SK-MEL-5 (cell line): Measurements from ENCODE around the gene GM2A. TPM values are rescaled to one million over a fixed set of nuclear protein-coding genes. Genes with fewer than 3 reads are reported as not detected.

ENCODE experiments used
- DNase-seq: peaks from one replicate; pipeline ENCODE4 v3.0.0-alpha.2; 2016; ENCODE audit warnings: low read depth, low spot score
- in situ Hi-C: cut with HindIII; loops from 2 replicates; pipeline ENCODE4 v1.10.0; 2016; ENCODE audit warnings: low sequenced_read_pairs, high pct_unique_total_duplicates, low pct_unique_long_range_greater_than_20kb
- polyA plus RNA-seq, 2 experiments: library from polyadenylated mRNA; depleted of rRNA; stranded (reverse); fragments of >200 nt; gene quantifications; 2 replicates each; pipeline ENCODE4 v1.2.3, GENCODE V29; 2015
- total RNA-seq: library from RNA; depleted of rRNA; stranded (reverse); fragments of >200 nt; shearing (Covaris generic); gene quantifications from 2 replicates; pipeline ENCODE4 v1.2.3, GENCODE V29; 2014; rRNA removed

GM2A gene
- 93.4 and 96.2 TPM in 2 replicates for total RNA-seq
- polyA plus RNA-seq (2015; cell fraction: cytosol; rRNA removed): 87.1 and 99.8 TPM in 2 replicates
- 6.6 and 6.8 TPM in 2 replicates for polyA plus RNA-seq (2015; cell fraction: nucleus; rRNA removed)

GRCh38 chr5:151252762-151253604 lies at the start of gene GM2A:
Gene GM2A (plus strand): TSS chr5:151253185. CDS start chr5:151253217, 32 bp downstream.
- in situ Hi-C loops: no loop called here
- peak; percentile 99 for DNase-seq

GRCh38 chr5:151204051-151204450 lies 48.9 kb upstream of the GM2A start:
- in situ Hi-C loops: no loop called here
- DNase-seq: no peak

GRCh38 chr5:151205411-151205810 lies 47.6 kb upstream of the GM2A start:
- in situ Hi-C loops: no loop called here
- DNase-seq: no peak

DNA sequence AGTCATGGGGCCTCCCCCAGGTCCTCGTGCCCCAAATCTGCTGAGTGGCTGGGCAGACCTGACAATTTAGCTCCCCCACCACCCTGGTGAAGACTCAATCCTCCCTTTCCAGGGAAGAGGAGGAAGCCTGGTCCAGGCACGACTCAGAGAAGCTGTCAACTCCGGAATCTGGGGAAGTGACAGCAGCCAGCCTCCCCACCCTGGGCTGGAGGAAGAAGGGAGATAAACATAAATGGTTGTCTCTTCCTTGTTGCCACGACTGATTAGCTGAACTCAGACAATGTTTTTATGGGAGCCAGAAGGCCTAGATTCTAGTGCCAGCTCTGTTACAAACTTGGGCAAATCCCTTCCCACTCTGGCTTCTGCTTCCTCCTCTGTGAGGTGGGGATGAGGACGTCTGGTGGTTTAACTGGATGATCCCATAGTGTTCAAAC lies 44.5 kb upstream of the GM2A start:
- no peak for DNase-seq
- in situ Hi-C loops: no loop called here

DNA sequence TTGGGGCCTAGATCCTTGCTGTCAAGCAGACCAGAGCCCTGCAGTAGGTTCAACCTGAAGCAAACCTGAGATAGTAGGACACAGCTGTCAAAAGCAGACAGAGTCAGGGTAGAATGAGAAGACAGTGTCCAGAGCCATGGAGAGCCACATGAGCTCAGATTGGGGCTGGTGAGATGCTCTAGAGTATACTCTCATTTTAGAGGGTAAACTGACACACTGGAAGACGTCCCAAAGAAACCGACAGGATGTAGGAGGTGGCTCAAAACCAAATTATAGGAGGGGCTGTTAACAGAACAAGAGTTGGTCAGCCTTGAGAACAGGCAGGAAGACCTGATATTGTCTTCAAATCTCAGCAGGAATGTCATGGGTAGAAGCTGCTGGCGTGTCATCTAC lies 40.6 kb upstream of the GM2A start:
- DNase-seq: no peak
- in situ Hi-C loops: no loop called here

DNA sequence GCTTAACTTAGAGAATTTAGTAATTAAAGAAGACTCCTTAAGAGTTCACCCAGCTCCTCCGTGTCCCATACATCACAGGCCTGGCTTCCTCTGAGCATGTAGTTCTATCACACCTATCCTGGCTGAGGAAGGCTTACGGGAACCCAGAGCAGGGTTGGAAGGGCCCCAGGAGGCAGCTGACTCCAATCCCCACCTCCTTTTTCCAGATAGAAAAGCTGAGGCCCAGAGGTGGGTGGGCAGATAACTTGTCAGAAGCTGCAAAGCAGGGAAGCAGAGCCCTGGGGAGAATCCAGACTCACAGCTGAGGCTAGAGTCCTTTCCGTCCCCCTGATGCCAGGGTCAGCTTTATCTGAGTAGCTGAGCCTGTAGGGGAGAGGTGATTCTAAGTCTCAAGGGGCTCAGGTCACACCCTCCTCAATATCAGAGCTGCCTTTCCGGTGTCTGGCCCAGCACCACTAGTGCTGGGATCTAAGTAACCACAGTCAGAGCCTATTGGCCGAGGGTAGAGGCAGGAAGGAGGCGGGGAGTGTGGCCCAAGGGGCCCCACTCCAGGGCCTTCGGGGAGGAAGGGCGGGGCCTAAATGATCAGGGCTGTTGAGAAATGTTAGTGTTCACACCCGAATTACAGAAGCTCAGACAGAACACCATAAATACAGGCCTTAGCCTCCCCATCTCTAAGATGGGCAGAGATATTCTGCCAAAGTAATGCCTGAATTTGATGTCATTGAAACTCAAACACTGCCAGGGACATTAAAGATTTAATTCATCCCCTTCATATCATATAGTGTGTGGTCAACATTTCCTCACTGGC lies 39.0 kb upstream of the GM2A start:
- in situ Hi-C loops: no loop called here
- peak; percentile 17 for DNase-seq

- in situ Hi-C loops: no loop called here
- no peak for DNase-seq
Observed at GRCh38 chr5:151214614-151215545, 38.1 kb upstream of the GM2A start.

- no peak for DNase-seq
- in situ Hi-C loops: no loop called here
Observed at GRCh38 chr5:151215546-151215880, 37.5 kb upstream of the GM2A start.

DNA sequence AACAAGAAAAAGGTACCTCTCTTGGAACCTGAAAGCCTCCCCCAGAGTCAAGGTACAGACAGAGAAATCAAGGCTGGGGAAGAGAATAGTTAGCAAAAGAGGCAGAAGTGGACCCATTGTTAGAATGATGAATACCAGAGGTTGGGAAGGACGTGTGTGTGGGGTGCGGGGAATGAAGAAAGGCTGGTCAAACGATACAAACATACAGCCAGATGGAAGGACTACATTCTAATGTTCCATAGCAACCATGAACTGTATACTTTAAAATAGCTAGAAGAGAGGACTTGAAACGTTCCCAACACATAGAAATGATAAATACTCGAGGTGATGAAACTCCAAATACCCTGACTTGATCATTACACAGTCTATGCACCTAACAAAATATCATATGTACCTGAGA lies 36.2 kb upstream of the GM2A start:
- in situ Hi-C loops: no loop called here
- no peak for DNase-seq

GRCh38 chr5:151218177-151218576 lies 34.8 kb upstream of the GM2A start:
- no peak for DNase-seq
- in situ Hi-C loops: no loop called here

GRCh38 chr5:151219138-151219537 lies 33.8 kb upstream of the GM2A start:
- in situ Hi-C loops: no loop called here
- no peak for DNase-seq

GRCh38 chr5:151219789-151220188 lies 33.2 kb upstream of the GM2A start:
- in situ Hi-C loops: no loop called here
- DNase-seq: peak; percentile 26

DNA sequence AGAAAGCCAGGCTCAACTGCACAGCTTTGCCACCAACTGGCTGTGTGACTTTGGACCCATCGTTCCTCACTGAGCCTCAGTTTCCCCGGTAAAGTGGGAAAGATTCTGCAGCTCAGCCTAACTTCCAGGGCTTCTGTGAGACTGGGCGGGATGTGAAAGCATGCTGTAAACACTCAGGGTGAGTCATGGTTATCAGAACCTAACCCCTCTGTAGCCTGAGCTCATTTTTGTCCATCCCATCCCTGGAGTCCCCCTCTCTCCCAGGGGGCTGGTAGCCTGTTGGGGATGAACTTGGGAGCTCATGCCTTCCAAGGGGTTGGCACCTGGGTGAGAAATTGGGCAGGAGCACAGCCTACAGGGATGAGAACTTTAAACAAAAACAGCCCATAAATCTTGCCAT lies 31.4 kb upstream of the GM2A start:
- in situ Hi-C loops: no loop called here
- DNase-seq: no peak

DNA sequence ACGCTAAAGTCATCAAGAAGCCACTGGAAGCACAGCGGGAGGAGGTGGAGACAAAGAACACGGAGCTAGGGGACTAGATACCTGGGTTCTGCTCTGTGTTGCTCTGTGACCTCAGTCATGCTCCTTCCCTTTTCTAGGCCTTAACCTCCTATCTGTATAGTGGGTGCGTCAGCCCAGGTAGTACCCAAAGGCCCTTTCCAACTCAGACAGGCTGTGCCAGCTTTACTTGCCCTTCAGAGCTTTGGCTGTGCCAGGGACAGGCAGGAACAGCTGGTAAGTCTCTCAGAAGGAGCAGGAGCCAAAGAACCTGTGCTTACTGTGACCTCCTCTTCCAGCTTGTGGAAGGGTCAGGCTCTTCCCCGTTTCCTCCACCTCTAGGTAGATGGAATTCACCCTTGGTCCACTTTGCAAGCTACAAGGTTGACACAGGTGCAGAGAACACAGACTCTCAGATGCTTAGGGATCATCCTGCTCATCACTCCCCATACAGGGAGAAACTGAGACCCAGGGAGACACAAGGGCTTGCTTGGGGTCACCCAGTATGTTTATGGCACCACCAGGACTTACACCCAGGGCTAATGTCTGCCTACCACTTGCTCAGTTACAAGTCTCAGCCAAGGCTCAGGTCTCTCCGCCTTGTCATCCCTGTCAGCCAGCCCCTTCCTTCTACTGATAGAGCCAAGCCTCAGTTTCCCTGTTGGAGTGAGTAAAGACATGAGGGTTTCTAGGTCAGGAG lies 30.8 kb upstream of the GM2A start:
- no peak for DNase-seq
- in situ Hi-C loops: no loop called here

DNA sequence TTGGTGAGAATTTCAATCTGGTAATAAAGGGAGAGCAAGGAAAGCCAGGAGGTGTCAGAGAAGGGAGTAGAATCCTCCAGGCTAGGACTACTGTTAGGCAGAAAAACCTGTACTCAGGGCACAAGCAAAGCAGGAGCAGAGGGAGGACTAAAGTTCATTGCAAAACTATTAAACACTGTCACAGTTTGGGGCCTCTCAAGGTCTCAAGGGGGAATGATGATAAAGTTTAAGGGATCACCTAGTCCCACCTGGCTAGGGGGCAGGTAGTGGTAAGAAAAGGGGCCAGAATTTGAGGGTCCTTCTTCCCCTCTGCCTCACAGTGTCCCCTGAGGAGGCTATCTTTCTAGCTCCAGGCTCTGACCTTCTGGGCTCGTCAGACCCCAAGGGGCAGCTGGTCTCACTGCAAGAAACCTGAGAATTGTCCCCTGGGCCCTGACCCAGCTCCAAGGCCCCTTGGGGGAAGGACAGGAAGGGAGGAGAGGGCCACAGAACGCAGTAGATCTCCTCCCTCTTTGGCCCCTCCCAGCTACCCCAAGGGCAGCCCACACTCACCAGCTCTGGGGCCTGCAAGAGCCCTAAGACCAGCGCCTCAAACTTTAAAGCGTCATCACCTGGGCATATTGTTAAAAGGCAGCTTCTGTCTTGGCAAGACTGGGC lies 30.1 kb upstream of the GM2A start:
- in situ Hi-C loops: no loop called here
- no peak for DNase-seq

- in situ Hi-C loops: no loop called here
Observed at GRCh38 chr5:151223447-151224264, 29.3 kb upstream of the GM2A start, which contains the start of gene CCDC69. Gene CCDC69 (minus strand): TSS chr5:151224092. CDS start chr5:151223970, 122 bp downstream.

More at GRCh38 chr5:151223447-151224264, 29.3 kb upstream of the GM2A start, which contains the start of gene CCDC69:
- DNase-seq: peak; percentile 58
